DOHH2 (cell line): Measurements from ENCODE around the gene PCDH9.

Experiments used
- H3F3A ChIP-seq: fragments of 200-600 bp; sonication (generic), shearing (Covaris generic); 2 replicates; pipeline ENCODE4 v1.6.0; 2016; ENCODE audit warnings: antibody characterized with exemption, mild to moderate bottlenecking; ENCODE audit not compliant: control insufficient read depth, insufficient read depth
- H3K27ac ChIP-seq: fragments of 200-600 bp; sonication (generic); 2 replicates; pipeline ENCODE4 v1.5.1; 2014; ENCODE audit warnings: low read depth, mild to moderate bottlenecking, low read length, moderate library complexity
- H3K27me3 ChIP-seq: fragments of 200-600 bp; sonication (generic); 2 replicates; pipeline ENCODE4 v1.6.1; 2014; ENCODE audit warnings: mild to moderate bottlenecking, low read length, mixed read lengths; ENCODE audit not compliant: control insufficient read depth
- H3K36me3 ChIP-seq: fragments of 200-600 bp; sonication (generic); 2 replicates; pipeline ENCODE4 v1.6.1; 2014; ENCODE audit warnings: mild to moderate bottlenecking, low read length, moderate library complexity, mixed read lengths; ENCODE audit not compliant: control insufficient read depth
- H3K4me1 ChIP-seq: fragments of 200-600 bp; sonication (generic); 2 replicates; pipeline ENCODE4 v1.6.1; 2014; ENCODE audit warnings: mild to moderate bottlenecking, low read length, mixed read lengths; ENCODE audit not compliant: control insufficient read depth
- H3K4me2 ChIP-seq: fragments of 200-600 bp; sonication (generic); 2 replicates; pipeline ENCODE4 v1.6.0; 2014; ENCODE audit warnings: mild to moderate bottlenecking, low read length, moderate library complexity
- H3K4me3 ChIP-seq: fragments of 200-600 bp; sonication (generic); 2 replicates; pipeline ENCODE4 v1.5.1; 2014; ENCODE audit warnings: mild to moderate bottlenecking, low read length, mixed read lengths
- H3K79me2 ChIP-seq: fragments of 200-600 bp; sonication (generic); 2 replicates; pipeline ENCODE4 v1.6.1; 2014; ENCODE audit warnings: mild to moderate bottlenecking, low read length, mixed read lengths; ENCODE audit not compliant: control insufficient read depth
- H3K9me2 ChIP-seq: fragments of 200-600 bp; sonication (generic); replicated peaks from 2 replicates; pipeline ENCODE4 v1.6.1; 2014; ENCODE audit warnings: mild to moderate bottlenecking, low read length, mixed read lengths; ENCODE audit not compliant: control insufficient read depth
- H3K9me3 ChIP-seq: fragments of 200-600 bp; sonication (generic); 2 replicates; pipeline ENCODE4 v1.6.1; 2014; ENCODE audit warnings: antibody characterized with exemption, low read length, mixed read lengths; ENCODE audit not compliant: control insufficient read depth, insufficient read depth
- H4K20me1 ChIP-seq: fragments of 200-600 bp; sonication (generic); 2 replicates; pipeline ENCODE4 v1.6.0; 2014; ENCODE audit warnings: low read depth, mild to moderate bottlenecking, antibody characterized with exemption, low read length, moderate library complexity; ENCODE audit not compliant: control insufficient read depth, insufficient read depth
- CTCF ChIP-seq: fragments of 200-600 bp; sonication (generic); IDR thresholded peaks from one replicate; pipeline ENCODE4 v1.5.1; 2014; ENCODE audit warnings: antibody characterized with exemption, mild to moderate bottlenecking, low read depth, low read length; ENCODE audit not compliant: poor library complexity, severe bottlenecking
- EZH2phosphoT487 ChIP-seq: fragments of 200-600 bp; sonication (generic); IDR thresholded peaks from 2 replicates; pipeline ENCODE4 v1.6.1; 2017; ENCODE audit warnings: borderline replicate concordance, mild to moderate bottlenecking, antibody characterized with exemption, low read length, moderate library complexity, mixed read lengths

Gene PCDH9

GRCh38 chr13:66879988-66880387 is 350.1 kb downstream of the PCDH9 start:
- peaks cover 9% of the 10 kb centered on the region; the same call in 1 of the 2 replicates for H3K9me3 ChIP-seq
- no peaks in the 10 kb centered on the region for H4K20me1 ChIP-seq
- H3K4me3 ChIP-seq = no peak overlapping the region
- H3F3A ChIP-seq = no peaks in the 10 kb centered on the region
- no peaks in the 10 kb centered on the region for H3K36me3 ChIP-seq
- no peaks in the 10 kb centered on the region for H3K27me3 ChIP-seq
- TF ChIP-seq EZH2phosphoT487 (no peak), CTCF (no peak)
- no peaks in the 10 kb centered on the region for H3K79me2 ChIP-seq
- peaks cover 10% of the 10 kb centered on the region for H3K4me1 ChIP-seq
- H3K9me2 ChIP-seq = no peaks in the 10 kb centered on the region
- H3K4me2 ChIP-seq = no peak overlapping the region
- H3K27ac ChIP-seq = no peak overlapping the region

GRCh38 chr13:66875264-66875663 is 354.9 kb downstream of the PCDH9 start:
- no peaks in the 10 kb centered on the region for H3F3A ChIP-seq
- no peak overlapping the region for H3K4me2 ChIP-seq
- peaks cover 9% of the 10 kb centered on the region; the same call in 1 of the 2 replicates for H3K9me3 ChIP-seq
- H3K9me2 ChIP-seq = no peaks in the 10 kb centered on the region
- no peaks in the 10 kb centered on the region for H3K36me3 ChIP-seq
- H3K4me3 ChIP-seq = no peak overlapping the region
- no peak overlapping the region for H3K27ac ChIP-seq
- no peaks in the 10 kb centered on the region for H4K20me1 ChIP-seq
- TF ChIP-seq CTCF (no peak), EZH2phosphoT487 (no peak)
- H3K4me1 ChIP-seq = peaks cover 10% of the 10 kb centered on the region
- H3K27me3 ChIP-seq = no peaks in the 10 kb centered on the region
- H3K79me2 ChIP-seq = no peaks in the 10 kb centered on the region

GRCh38 chr13:66864627-66865026 is 365.5 kb downstream of the PCDH9 start:
- peaks cover 8% of the 10 kb centered on the region for H3K4me1 ChIP-seq
- no peak for TF ChIP-seq CTCF
- TF ChIP-seq EZH2phosphoT487 = no peak
- H3K27ac ChIP-seq = no peak overlapping the region
- H3K79me2 ChIP-seq = no peaks in the 10 kb centered on the region
- H3K4me3 ChIP-seq = no peak overlapping the region
- H3K36me3 ChIP-seq = no peaks in the 10 kb centered on the region
- H3K27me3 ChIP-seq = no peaks in the 10 kb centered on the region
- H4K20me1 ChIP-seq = no peaks in the 10 kb centered on the region
- peaks cover 10% of the 10 kb centered on the region; the same call in 1 of the 2 replicates for H3K9me3 ChIP-seq
- H3K4me2 ChIP-seq = no peak overlapping the region
- H3F3A ChIP-seq = no peaks in the 10 kb centered on the region
- no peaks in the 10 kb centered on the region for H3K9me2 ChIP-seq

- Histone ChIP-seq H3K36me3 (no peaks in the 10 kb centered on the region), H3K79me2 (no peaks in the 10 kb centered on the region), H3K9me3 (peaks cover 13% of the 10 kb centered on the region; the same call in 1 of the 2 replicates), H3K9me2 (no peaks in the 10 kb centered on the region), H3K27ac (no peak overlapping the region), H3K4me2 (no peak overlapping the region), H3K4me3 (no peak overlapping the region), H4K20me1 (no peaks in the 10 kb centered on the region), H3K4me1 (peaks cover 15% of the 10 kb centered on the region), H3K27me3 (no peaks in the 10 kb centered on the region), H3F3A (no peaks in the 10 kb centered on the region)
- TF ChIP-seq CTCF = no peak
- no peak for TF ChIP-seq EZH2phosphoT487
These were observed 369.2 kb downstream of the PCDH9 start for GRCh38 chr13:66860878-66861417.
